ENCODE measurements around the gene MTREX. TPM values are rescaled to one million over a fixed set of nuclear protein-coding genes. Genes with fewer than 3 reads are reported as not detected.

MTREX gene
- total RNA-seq, 4 donors from 2014 or later, result 50.7 to 68.3 (median 64.1) TPM

GRCh38 chr5:55450050-55450765 lies 142.4 kb downstream of the MTREX start:
- 70 to 80% methylated on average over 4 of the region's 4 CpGs for WGBS, 2 donors
- H3K4me3 ChIP-seq (ENCODE audit: low read depth, poor library complexity, severe bottlenecking), result no peak overlapping the region
- intact Hi-C loops (cut with DNase I; ENCODE audit: low total_unique reads), result no loop called here
- TF ChIP-seq CTCF (IDR thresholded peaks at IDR 0.05) (no peak), POLR2A (IDR thresholded peaks at IDR 0.05) (no peak)
- no peak for DNase-seq (ENCODE audit: low spot score in 2 of 2)

GRCh38 chr5:55451976-55452375 lies 144.2 kb downstream of the MTREX start:
- no peak overlapping the region for H3K4me3 ChIP-seq (ENCODE audit: low read depth, poor library complexity, severe bottlenecking)
- WGBS, 2 donors, result 96 to 97% methylated on average over 2 of the region's 2 CpGs
- intact Hi-C loops (cut with DNase I; ENCODE audit: low total_unique reads), result no loop called here
- TF ChIP-seq CTCF (IDR thresholded peaks at IDR 0.05) (no peak), POLR2A (IDR thresholded peaks at IDR 0.05) (no peak)
- no peak for DNase-seq (ENCODE audit: low spot score in 2 of 2)

GRCh38 chr5:55453211-55453610 lies 145.4 kb downstream of the MTREX start:
- intact Hi-C loops (cut with DNase I; ENCODE audit: low total_unique reads), result no loop called here
- no peak for DNase-seq (ENCODE audit: low spot score in 2 of 2)
- H3K4me3 ChIP-seq (ENCODE audit: low read depth, poor library complexity, severe bottlenecking), result no peak overlapping the region
- TF ChIP-seq CTCF (IDR thresholded peaks at IDR 0.05), result no peak
- no peak for TF ChIP-seq POLR2A (IDR thresholded peaks at IDR 0.05)
- 50 to 64% methylated on average over 1 of the region's 1 CpG for WGBS, 2 donors

- intact Hi-C loops (cut with DNase I; ENCODE audit: low total_unique reads), result no loop called here
- no peak for DNase-seq (ENCODE audit: low spot score in 2 of 2)
- WGBS, 2 donors, result 74 to 88% methylated on average over 2 of the region's 2 CpGs
- no peak overlapping the region for H3K4me3 ChIP-seq (ENCODE audit: low read depth, poor library complexity, severe bottlenecking)
- TF ChIP-seq POLR2A (IDR thresholded peaks at IDR 0.05) (no peak), CTCF (IDR thresholded peaks at IDR 0.05) (no peak)
Observed at GRCh38 chr5:55454282-55454681, 146.5 kb downstream of the MTREX start.

- H3K4me3 ChIP-seq (ENCODE audit: low read depth, poor library complexity, severe bottlenecking), result no peak overlapping the region
- DNase-seq (ENCODE audit: low spot score in 2 of 2), result no peak
- TF ChIP-seq POLR2A (IDR thresholded peaks at IDR 0.05), result no peak
- no peak for TF ChIP-seq CTCF (IDR thresholded peaks at IDR 0.05)
- 98 to 99% methylated on average over 3 of the region's 3 CpGs for WGBS, 2 donors
- intact Hi-C loops (cut with DNase I; ENCODE audit: low total_unique reads), result no loop called here
Observed at GRCh38 chr5:55456216-55456895, 148.6 kb downstream of the MTREX start.
